NCI-H460 (cell line): ENCODE results near the gene CELSR2. TPM values are rescaled to one million over a fixed set of nuclear protein-coding genes. Genes with fewer than 3 reads are reported as not detected.

Experiments
- DNase-seq: peaks from one replicate; pipeline ENCODE4 v3.0.0-alpha.2; 2016; ENCODE audit warnings: low read depth; ENCODE audit errors: extremely low read depth
- total RNA-seq: library from RNA; depleted of rRNA; stranded (reverse); fragments of >200 nt; shearing (Covaris generic); gene quantifications from 2 replicates; pipeline ENCODE4 v1.2.3, GENCODE V29; 2014

CELSR2 gene
- total RNA-seq, 1 experiment from 2014 or later = 2.7 TPM

GRCh38 chr1:109229531-109230127, 19.7 kb upstream of the CELSR2 start:
- DNase-seq = no peak

GRCh38 chr1:109231066-109231465, 18.3 kb upstream of the CELSR2 start:
- no peak for DNase-seq

GRCh38 chr1:109235137-109235536, 14.2 kb upstream of the CELSR2 start:
- DNase-seq = no peak

GRCh38 chr1:109237512-109237911, 11.8 kb upstream of the CELSR2 start:
- no peak for DNase-seq

- no peak for DNase-seq
Observed at GRCh38 chr1:109238382-109238781, 11.0 kb upstream of the CELSR2 start.

- DNase-seq = no peak
Observed at GRCh38 chr1:109239047-109239408, 10.3 kb upstream of the CELSR2 start.

- no peak for DNase-seq
Observed at GRCh38 chr1:109239409-109240068, 9.8 kb upstream of the CELSR2 start.

GRCh38 chr1:109240158-109241152, 8.9 kb upstream of the CELSR2 start:
- DNase-seq = no peak

- no peak for DNase-seq
Observed at GRCh38 chr1:109241344-109241743, 8.0 kb upstream of the CELSR2 start.

GRCh38 chr1:109241841-109242345, 7.4 kb upstream of the CELSR2 start:
- no peak for DNase-seq

- DNase-seq = no peak
Observed at GRCh38 chr1:109242387-109242786, 7.0 kb upstream of the CELSR2 start.

GRCh38 chr1:109243221-109243620, 6.1 kb upstream of the CELSR2 start:
- no peak for DNase-seq

- DNase-seq = no peak
Observed at GRCh38 chr1:109243860-109244552, 5.3 kb upstream of the CELSR2 start.

- DNase-seq = no peak
Observed at GRCh38 chr1:109246141-109246551, 3.2 kb upstream of the CELSR2 start.

- no peak for DNase-seq
Observed at GRCh38 chr1:109247401-109248365, 1.7 kb upstream of the CELSR2 start.

- DNase-seq = no peak
Observed at GRCh38 chr1:109248444-109248796, 919 bp upstream of the CELSR2 start.

GRCh38 chr1:109249654-109250401, 489 bp downstream of the CELSR2 start:
- DNase-seq = no peak

GRCh38 chr1:109250454-109251276, 1.3 kb downstream of the CELSR2 start:
- DNase-seq = no peak
